Measurements from ENCODE around the gene CFAP299.

CFAP299 gene

DNA sequence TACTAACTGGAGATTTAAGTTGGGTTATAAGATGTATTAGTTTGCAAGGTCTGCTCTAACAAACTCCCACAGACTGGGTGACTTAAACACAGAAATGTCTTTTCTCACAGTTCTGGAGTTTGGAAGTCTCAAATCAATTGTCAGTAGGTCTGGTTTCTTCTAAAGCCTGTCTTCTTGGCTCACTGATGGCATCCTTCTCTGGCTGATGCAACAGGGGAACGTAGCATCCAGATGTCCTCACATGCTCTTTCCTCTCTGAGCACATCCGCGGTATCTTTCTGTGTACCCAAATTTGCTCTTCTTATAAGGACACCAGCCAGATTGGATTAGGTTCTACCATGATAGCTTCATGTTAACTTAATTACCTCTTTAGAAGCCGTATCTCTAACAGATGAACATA is 631.8 kb downstream of the CFAP299 start:
- DNase-seq: no peak

GRCh38 chr4:80980239-80980638 is 644.7 kb downstream of the CFAP299 start:
- DNase-seq: no peak

- DNase-seq: no peak
These were observed 650.5 kb downstream of the CFAP299 start for GRCh38 chr4:80986011-80986410.

- no peak for DNase-seq
These were observed 654.5 kb downstream of the CFAP299 start for GRCh38 chr4:80989921-80990544.

DNA sequence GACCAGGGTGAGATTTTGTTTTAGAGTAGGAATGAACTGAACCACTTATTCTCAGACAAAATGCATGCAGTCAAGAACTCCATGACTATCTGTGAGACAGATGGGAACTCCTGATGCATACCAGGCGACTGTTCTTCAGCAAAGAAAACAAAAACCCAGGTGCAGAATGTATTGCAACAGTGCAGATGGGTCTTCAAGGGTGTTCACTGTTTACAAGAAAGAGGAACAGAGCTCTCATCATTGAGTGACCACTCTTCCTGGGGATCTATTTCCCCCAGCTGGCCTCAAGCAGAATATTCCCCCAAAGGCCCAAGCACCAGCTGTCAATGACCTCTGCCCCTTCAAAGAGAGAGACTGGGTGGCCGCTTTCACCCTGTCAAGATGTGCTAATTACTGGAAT is 655.3 kb downstream of the CFAP299 start:
- no peak for DNase-seq

GRCh38 chr4:80999943-81000342 is 664.4 kb downstream of the CFAP299 start:
- DNase-seq: no peak

- DNase-seq: no peak
These were observed 668.1 kb downstream of the CFAP299 start for GRCh38 chr4:81003597-81004111.

- DNase-seq: no peak
These were observed 671.9 kb downstream of the CFAP299 start for GRCh38 chr4:81007417-81007816.
